Suprapubic skin (tissue), 4 donors: Measurements from ENCODE around the gene USP15.

ENCODE experiments used
- CTCF ChIP-seq, 2 donors: fragments of 200-600 bp in 1 of 2; fragments of 450-650 bp in 1 of 2; sonication (generic) in 1 of 2; IDR thresholded peaks; one replicate each; pipeline ENCODE4 v1.5.1; 2016 to 2019; ENCODE audit warnings: antibody characterized with exemption in 2 of 2, mild to moderate bottlenecking in 1 of 2, moderate library complexity in 1 of 2
- EP300 ChIP-seq: sonication (generic); formaldehyde crosslinking; IDR thresholded peaks from one replicate; pipeline ENCODE4 v1.6.1; 2017; ENCODE audit warnings: antibody characterized with exemption
- POLR2A ChIP-seq, 2 donors: fragments of 450-650 bp; IDR thresholded peaks; one replicate each; pipeline ENCODE4 v1.6.1; 2017; ENCODE audit warnings: antibody characterized with exemption in 2 of 2, mild to moderate bottlenecking in 2 of 2, moderate library complexity in 2 of 2
- POLR2AphosphoS5 ChIP-seq, 3 donors: sonication (generic); formaldehyde crosslinking; IDR thresholded peaks; one replicate each; pipeline ENCODE4 v1.6.1; 2017; ENCODE audit warnings: antibody characterized with exemption in 3 of 3

GRCh38 chr12:62301080-62301798 is 41.0 kb downstream of the USP15 start:
- TF ChIP-seq POLR2AphosphoS5 (IDR thresholded peaks at IDR 0.05), result no peak
- no peak for TF ChIP-seq POLR2A (IDR thresholded peaks at IDR 0.05)
- TF ChIP-seq CTCF (IDR thresholded peaks at IDR 0.05), result no peak
- no peak for TF ChIP-seq EP300
